Measurements from ENCODE around the gene PTPRE.

Gene PTPRE

GRCh38 chr10:128040096-128040495 is 133.2 kb downstream of the PTPRE start:
- Histone ChIP-seq H3F3A (ENCODE audit: control insufficient read depth, insufficient read depth) (no peaks in the 10 kb centered on the region; the same call in 1 of the 2 replicates), H3K9me3 (ENCODE audit: control insufficient read depth, insufficient read depth, low read length) (no peaks in the 10 kb centered on the region), H3K27me3 (ENCODE audit: control insufficient read depth, low read length) (no peaks in the 10 kb centered on the region; the same call in 1 of the 2 replicates), H3K27ac (ENCODE audit: low read depth, low read length) (no peak overlapping the region), H3K4me1 (ENCODE audit: control insufficient read depth, low read length) (no peaks in the 10 kb centered on the region), H3K79me2 (ENCODE audit: control insufficient read depth, low read length) (no peaks in the 10 kb centered on the region), H4K20me1 (ENCODE audit: control insufficient read depth, insufficient read depth, low read depth, low read length) (no peaks in the 10 kb centered on the region), H3K4me3 (ENCODE audit: low read length) (no peak overlapping the region), H3K9me2 (replicated peaks; ENCODE audit: control insufficient read depth, low read length) (no peaks in the 10 kb centered on the region), H3K4me2 (ENCODE audit: low read length) (no peak overlapping the region), H3K36me3 (ENCODE audit: control insufficient read depth, low read length) (no peaks in the 10 kb centered on the region)
- TF ChIP-seq CTCF (IDR thresholded peaks at IDR 0.05; ENCODE audit: low read depth, low read length, poor library complexity, severe bottlenecking): no peak
- TF ChIP-seq EZH2phosphoT487 (IDR thresholded peaks at IDR 0.05; ENCODE audit: borderline replicate concordance, low read length): no peak

GRCh38 chr10:128040681-128041080 is 133.8 kb downstream of the PTPRE start:
- H3K36me3 ChIP-seq (ENCODE audit: control insufficient read depth, low read length): no peaks in the 10 kb centered on the region
- no peaks in the 10 kb centered on the region for H3K4me1 ChIP-seq (ENCODE audit: control insufficient read depth, low read length)
- no peaks in the 10 kb centered on the region; the same call in 1 of the 2 replicates for H3F3A ChIP-seq (ENCODE audit: control insufficient read depth, insufficient read depth)
- H4K20me1 ChIP-seq (ENCODE audit: control insufficient read depth, insufficient read depth, low read depth, low read length): no peaks in the 10 kb centered on the region
- H3K79me2 ChIP-seq (ENCODE audit: control insufficient read depth, low read length): no peaks in the 10 kb centered on the region
- TF ChIP-seq EZH2phosphoT487 (IDR thresholded peaks at IDR 0.05; ENCODE audit: borderline replicate concordance, low read length) (no peak), CTCF (IDR thresholded peaks at IDR 0.05; ENCODE audit: low read depth, low read length, poor library complexity, severe bottlenecking) (no peak)
- no peak overlapping the region for H3K4me3 ChIP-seq (ENCODE audit: low read length)
- no peak overlapping the region for H3K27ac ChIP-seq (ENCODE audit: low read depth, low read length)
- H3K27me3 ChIP-seq (ENCODE audit: control insufficient read depth, low read length): no peaks in the 10 kb centered on the region; the same call in 1 of the 2 replicates
- H3K4me2 ChIP-seq (ENCODE audit: low read length): no peak overlapping the region
- no peaks in the 10 kb centered on the region for H3K9me2 ChIP-seq (replicated peaks; ENCODE audit: control insufficient read depth, low read length)
- no peaks in the 10 kb centered on the region for H3K9me3 ChIP-seq (ENCODE audit: control insufficient read depth, insufficient read depth, low read length)

GRCh38 chr10:128042131-128042610 is 135.3 kb downstream of the PTPRE start:
- TF ChIP-seq EZH2phosphoT487 (IDR thresholded peaks at IDR 0.05; ENCODE audit: borderline replicate concordance, low read length): no peak
- no peak for TF ChIP-seq CTCF (IDR thresholded peaks at IDR 0.05; ENCODE audit: low read depth, low read length, poor library complexity, severe bottlenecking)
- no peaks in the 10 kb centered on the region for H4K20me1 ChIP-seq (ENCODE audit: control insufficient read depth, insufficient read depth, low read depth, low read length)
- H3K27me3 ChIP-seq (ENCODE audit: control insufficient read depth, low read length): no peaks in the 10 kb centered on the region; the same call in 1 of the 2 replicates
- no peak overlapping the region for H3K27ac ChIP-seq (ENCODE audit: low read depth, low read length)
- no peak overlapping the region for H3K4me3 ChIP-seq (ENCODE audit: low read length)
- no peaks in the 10 kb centered on the region; the same call in 1 of the 2 replicates for H3F3A ChIP-seq (ENCODE audit: control insufficient read depth, insufficient read depth)
- H3K9me2 ChIP-seq (replicated peaks; ENCODE audit: control insufficient read depth, low read length): no peaks in the 10 kb centered on the region
- H3K9me3 ChIP-seq (ENCODE audit: control insufficient read depth, insufficient read depth, low read length): no peaks in the 10 kb centered on the region
- H3K79me2 ChIP-seq (ENCODE audit: control insufficient read depth, low read length): no peaks in the 10 kb centered on the region
- no peaks in the 10 kb centered on the region for H3K36me3 ChIP-seq (ENCODE audit: control insufficient read depth, low read length)
- H3K4me1 ChIP-seq (ENCODE audit: control insufficient read depth, low read length): peaks cover 7% of the 10 kb centered on the region
- H3K4me2 ChIP-seq (ENCODE audit: low read length): no peak overlapping the region
